ENCODE data around the gene TRHDE.

- TF ChIP-seq CTCF (conservative IDR thresholded peaks at IDR 0.05; ENCODE audit: low read depth, low read length) (peak; percentile 32; the same call in 1 of the 2 replicates), EZH2phosphoT487 (IDR thresholded peaks at IDR 0.05; ENCODE audit: borderline replicate concordance, low read length) (no peak)
Observed at GRCh38 chr12:72699362-72699761, 427.2 kb downstream of the TRHDE start.
